ENCODE data around the gene MRNIP.

Gene MRNIP

DNA sequence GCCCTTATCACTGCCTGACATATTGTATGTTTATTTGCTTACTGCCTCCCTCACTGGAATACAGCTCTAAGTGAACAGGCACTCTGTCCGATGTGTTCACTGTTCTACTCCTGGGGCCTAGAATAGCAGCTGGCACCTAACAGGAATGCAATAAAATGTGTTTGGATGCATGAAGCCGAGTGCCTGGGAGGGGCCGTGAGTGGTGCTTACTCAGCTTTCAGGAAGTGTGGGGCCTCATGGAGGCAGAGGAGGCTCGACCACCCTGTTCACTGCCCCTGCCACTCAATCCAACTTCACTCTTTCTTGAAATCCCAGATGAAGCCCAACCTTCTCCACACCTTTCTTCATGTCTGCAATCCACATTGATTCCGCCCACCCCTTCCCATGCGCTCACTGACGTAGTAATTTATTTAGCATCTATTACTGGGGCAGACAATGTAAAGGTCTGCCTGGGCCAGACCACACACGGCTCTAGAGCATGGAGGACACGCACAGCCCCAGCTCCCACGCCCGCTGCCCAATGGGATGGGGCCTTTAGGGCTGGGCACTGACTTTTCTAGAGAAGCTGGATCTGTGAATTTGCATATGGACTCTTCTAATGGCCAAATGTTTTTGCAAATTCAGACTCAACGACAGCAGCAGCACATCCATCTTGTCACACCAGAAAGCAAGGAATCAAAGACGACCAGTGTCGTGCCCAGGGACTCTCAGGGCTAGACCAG is 27.7 kb upstream of the MRNIP start:
- Histone ChIP-seq H3K27me3 (ENCODE audit: low read depth, low read length) (no peaks in the 10 kb centered on the region), H3K36me3 (ENCODE audit: control insufficient read depth in 1 of 2, insufficient read depth in 2 of 2, low read length in 2 of 2) (peaks cover 61 to 85% of the 10 kb centered on the region in 2 donors), H3K4me1 (ENCODE audit: control insufficient read depth in 1 of 2, insufficient read depth in 2 of 2, low read length in 2 of 2) (no peaks in the 10 kb centered on the region), H3K27ac (ENCODE audit: low read length) (no peak overlapping the region), H3K4me3 (ENCODE audit: low read depth in 1 of 2, low read length in 2 of 2) (no peak overlapping the region), H3K9me3 (ENCODE audit: control insufficient read depth in 1 of 2, low read length in 2 of 2) (peaks cover 4 to 20% of the 10 kb centered on the region in 2 donors)

DNA sequence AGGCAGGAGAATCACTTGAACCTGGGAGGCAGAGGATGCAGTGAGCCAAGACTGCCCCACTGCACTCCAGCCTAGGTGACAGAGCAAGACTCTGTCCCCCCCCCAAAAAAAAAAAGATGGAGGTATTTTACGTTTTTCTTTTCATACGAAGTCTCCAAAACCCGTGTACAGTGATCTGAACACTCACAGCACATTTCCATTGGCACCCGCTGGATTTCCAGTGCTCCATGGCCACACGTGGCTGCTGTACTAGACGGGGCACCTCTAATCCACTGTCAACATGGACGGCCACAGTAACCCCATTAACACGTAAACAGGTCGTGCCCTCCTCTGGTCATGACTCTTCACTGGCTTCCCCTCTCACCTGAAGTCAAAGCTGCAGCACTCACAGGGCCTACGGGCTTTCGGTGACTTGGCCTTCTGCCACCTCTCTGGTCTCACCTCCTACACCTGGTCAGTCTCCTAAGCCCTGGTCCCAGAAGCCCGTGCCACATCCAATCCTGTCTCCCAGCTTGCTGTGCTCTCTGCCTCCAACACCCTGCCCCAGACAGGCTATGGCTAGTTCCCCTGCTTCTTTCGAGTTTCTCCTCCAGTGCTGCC is 27.0 kb upstream of the MRNIP start:
- H3K4me1 ChIP-seq (ENCODE audit: control insufficient read depth in 1 of 2, insufficient read depth in 2 of 2, low read length in 2 of 2): no peaks in the 10 kb centered on the region
- no peaks in the 10 kb centered on the region for H3K27me3 ChIP-seq (ENCODE audit: low read depth, low read length)
- no peak overlapping the region for H3K4me3 ChIP-seq (ENCODE audit: low read depth in 1 of 2, low read length in 2 of 2)
- H3K9me3 ChIP-seq (ENCODE audit: control insufficient read depth in 1 of 2, low read length in 2 of 2): peaks cover 4 to 20% of the 10 kb centered on the region in 2 donors
- H3K36me3 ChIP-seq (ENCODE audit: control insufficient read depth in 1 of 2, insufficient read depth in 2 of 2, low read length in 2 of 2): peaks cover 54 to 85% of the 10 kb centered on the region in 2 donors
- H3K27ac ChIP-seq (ENCODE audit: low read length): no peak overlapping the region

DNA sequence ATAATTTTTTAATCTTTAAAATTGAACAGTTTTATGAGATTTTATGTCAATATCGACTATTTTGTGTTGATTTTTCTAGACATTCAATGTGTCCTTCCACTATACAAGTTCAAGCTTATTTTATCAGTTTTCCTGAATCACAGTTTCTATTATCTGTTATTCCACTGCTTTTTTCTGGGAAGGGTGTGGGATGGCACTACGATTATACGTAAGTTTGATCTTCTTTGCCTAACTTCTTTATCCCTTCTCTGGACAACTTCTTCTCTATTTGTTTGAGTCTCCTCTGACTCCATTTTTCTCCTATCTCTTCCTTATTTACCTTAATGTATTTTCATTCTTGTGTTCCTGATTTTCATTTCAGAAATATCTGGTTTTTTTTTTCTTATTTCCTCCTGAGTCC is 24.5 kb upstream of the MRNIP start:
- Histone ChIP-seq H3K4me1 (ENCODE audit: control insufficient read depth in 1 of 2, insufficient read depth in 2 of 2, low read length in 2 of 2) (no peaks in the 10 kb centered on the region), H3K36me3 (ENCODE audit: control insufficient read depth in 1 of 2, insufficient read depth in 2 of 2, low read length in 2 of 2) (peaks cover 42 to 77% of the 10 kb centered on the region in 2 donors), H3K4me3 (ENCODE audit: low read depth in 1 of 2, low read length in 2 of 2) (no peak overlapping the region), H3K27ac (ENCODE audit: low read length) (no peak overlapping the region), H3K27me3 (ENCODE audit: low read depth, low read length) (no peaks in the 10 kb centered on the region), H3K9me3 (ENCODE audit: control insufficient read depth in 1 of 2, low read length in 2 of 2) (peaks cover 4 to 20% of the 10 kb centered on the region in 2 donors)

DNA sequence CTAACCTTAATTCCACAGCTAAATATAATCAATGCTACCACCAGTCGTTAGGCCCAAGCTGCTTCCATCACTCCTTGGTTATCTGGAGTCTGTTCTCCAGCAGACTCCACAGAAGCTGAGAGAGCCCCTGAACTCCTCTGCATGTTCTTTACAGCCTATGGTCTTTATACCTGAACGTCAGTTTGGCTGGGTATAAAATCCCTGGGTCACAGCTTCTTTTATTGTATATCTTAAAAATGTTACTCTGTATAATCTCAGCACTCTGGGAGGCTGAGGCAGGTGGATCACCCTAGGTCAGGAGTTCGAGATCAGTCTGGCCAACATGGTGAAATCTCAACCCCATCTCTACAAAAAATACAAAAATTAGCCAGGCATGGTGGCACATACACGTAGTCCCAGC is 23.7 kb upstream of the MRNIP start:
- no peaks in the 10 kb centered on the region for H3K27me3 ChIP-seq (ENCODE audit: low read depth, low read length)
- no peak overlapping the region for H3K27ac ChIP-seq (ENCODE audit: low read length)
- H3K36me3 ChIP-seq (ENCODE audit: control insufficient read depth in 1 of 2, insufficient read depth in 2 of 2, low read length in 2 of 2): peaks cover 39 to 76% of the 10 kb centered on the region in 2 donors
- no peak overlapping the region for H3K4me3 ChIP-seq (ENCODE audit: low read depth in 1 of 2, low read length in 2 of 2)
- H3K4me1 ChIP-seq (ENCODE audit: control insufficient read depth in 1 of 2, insufficient read depth in 2 of 2, low read length in 2 of 2): no peaks in the 10 kb centered on the region
- peaks cover 4 to 20% of the 10 kb centered on the region in 2 donors for H3K9me3 ChIP-seq (ENCODE audit: control insufficient read depth in 1 of 2, low read length in 2 of 2)

DNA sequence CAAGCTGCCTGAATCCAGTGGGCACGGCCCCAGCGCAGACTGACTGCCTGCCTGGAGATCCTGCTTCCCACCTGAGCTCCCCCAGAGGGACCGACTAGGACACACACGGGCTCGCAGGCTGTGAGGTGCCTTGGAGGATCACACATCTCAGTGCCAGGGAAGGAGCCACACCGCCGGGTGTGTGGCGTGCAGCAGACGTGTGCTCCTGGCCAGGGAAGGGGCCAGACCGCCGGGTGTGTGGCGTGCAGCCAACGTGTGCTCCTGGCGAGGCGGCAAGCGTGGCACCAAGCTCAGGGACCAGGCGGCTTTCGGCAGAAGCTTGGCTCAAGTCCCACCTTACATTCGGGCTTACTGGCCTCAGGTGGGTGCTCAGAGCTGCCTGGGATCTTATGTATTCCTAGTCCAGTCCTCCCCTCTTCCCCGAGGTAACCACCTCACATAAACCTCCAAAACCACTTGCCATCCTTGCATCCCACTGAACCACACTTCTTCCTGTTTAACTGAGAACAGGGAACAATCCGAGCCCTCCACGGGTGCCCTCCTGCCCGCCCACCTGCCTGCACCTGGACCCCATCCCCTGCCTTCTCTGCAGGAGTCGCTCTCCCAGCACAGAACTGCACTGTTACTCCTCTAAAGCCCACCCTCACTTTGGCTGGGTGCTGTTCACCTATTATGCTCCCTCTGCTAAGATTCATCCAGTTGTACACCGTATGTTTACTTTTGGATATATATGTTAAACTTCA is 22.4 kb upstream of the MRNIP start:
- H3K36me3 ChIP-seq (ENCODE audit: control insufficient read depth in 1 of 2, insufficient read depth in 2 of 2, low read length in 2 of 2): peaks cover 35 to 67% of the 10 kb centered on the region in 2 donors
- no peaks in the 10 kb centered on the region for H3K4me1 ChIP-seq (ENCODE audit: control insufficient read depth in 1 of 2, insufficient read depth in 2 of 2, low read length in 2 of 2)
- H3K27me3 ChIP-seq (ENCODE audit: low read depth, low read length): no peaks in the 10 kb centered on the region
- peaks cover 4 to 20% of the 10 kb centered on the region in 2 donors for H3K9me3 ChIP-seq (ENCODE audit: control insufficient read depth in 1 of 2, low read length in 2 of 2)
- H3K4me3 ChIP-seq (ENCODE audit: low read depth in 1 of 2, low read length in 2 of 2): no peak overlapping the region
- no peak overlapping the region for H3K27ac ChIP-seq (ENCODE audit: low read length)

DNA sequence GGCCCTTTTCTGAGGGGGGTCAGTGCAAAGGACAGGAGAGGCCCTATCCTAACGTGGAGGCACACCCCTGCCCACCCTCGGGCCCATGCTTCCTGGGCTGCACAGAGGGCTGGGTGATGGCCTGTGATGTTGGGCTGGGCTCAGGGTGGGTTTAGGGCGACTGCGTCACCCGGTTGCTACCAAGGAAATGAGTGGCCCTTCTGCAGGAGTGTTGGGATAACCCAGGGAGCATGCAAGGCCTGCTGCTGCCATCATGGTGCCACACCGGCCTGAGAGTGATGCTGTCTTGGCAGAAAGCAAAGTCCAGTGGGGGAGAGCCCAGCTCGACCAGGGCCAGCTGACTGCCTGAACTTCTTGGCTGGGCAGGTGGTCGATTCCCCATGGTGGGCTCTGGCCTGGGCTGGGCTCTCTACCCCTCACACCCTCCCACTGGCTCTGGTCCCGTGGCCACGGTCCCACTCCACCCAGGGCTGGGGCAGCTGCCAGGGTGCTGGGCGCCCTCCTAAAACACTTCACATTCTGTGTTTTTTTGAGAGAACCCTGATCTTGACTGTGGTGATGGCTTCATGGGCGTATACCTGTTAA is 21.5 kb upstream of the MRNIP start:
- Histone ChIP-seq H3K4me1 (ENCODE audit: control insufficient read depth in 1 of 2, insufficient read depth in 2 of 2, low read length in 2 of 2) (no peaks in the 10 kb centered on the region), H3K36me3 (ENCODE audit: control insufficient read depth in 1 of 2, insufficient read depth in 2 of 2, low read length in 2 of 2) (peaks cover 38 to 68% of the 10 kb centered on the region in 2 donors), H3K9me3 (ENCODE audit: control insufficient read depth in 1 of 2, low read length in 2 of 2) (peaks cover 4 to 20% of the 10 kb centered on the region in 2 donors), H3K27ac (ENCODE audit: low read length) (no peak overlapping the region), H3K27me3 (ENCODE audit: low read depth, low read length) (no peaks in the 10 kb centered on the region), H3K4me3 (ENCODE audit: low read depth in 1 of 2, low read length in 2 of 2) (no peak overlapping the region)

DNA sequence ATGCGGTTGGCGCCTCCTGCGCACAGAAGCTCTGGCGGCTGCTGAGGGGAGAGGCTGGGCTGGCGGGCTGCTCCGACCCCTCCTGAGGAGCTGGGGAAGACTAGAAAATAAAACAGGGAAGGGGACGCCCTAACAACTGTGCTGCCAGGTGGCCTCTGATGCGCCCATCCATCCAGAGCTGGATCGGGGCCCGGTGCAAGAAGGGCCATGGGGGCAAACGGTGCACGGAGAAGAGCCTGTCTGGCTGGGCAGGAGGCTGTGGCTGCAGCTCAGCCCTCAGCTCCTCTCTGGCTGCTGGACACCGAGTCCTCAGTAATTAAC is 21.0 kb upstream of the MRNIP start:
- H3K27me3 ChIP-seq (ENCODE audit: low read depth, low read length): no peaks in the 10 kb centered on the region
- peaks cover 34 to 68% of the 10 kb centered on the region in 2 donors for H3K36me3 ChIP-seq (ENCODE audit: control insufficient read depth in 1 of 2, insufficient read depth in 2 of 2, low read length in 2 of 2)
- no peaks in the 10 kb centered on the region for H3K4me1 ChIP-seq (ENCODE audit: control insufficient read depth in 1 of 2, insufficient read depth in 2 of 2, low read length in 2 of 2)
- no peak overlapping the region for H3K27ac ChIP-seq (ENCODE audit: low read length)
- H3K4me3 ChIP-seq (ENCODE audit: low read depth in 1 of 2, low read length in 2 of 2): no peak overlapping the region
- H3K9me3 ChIP-seq (ENCODE audit: control insufficient read depth in 1 of 2, low read length in 2 of 2): peaks cover 4 to 20% of the 10 kb centered on the region in 2 donors

DNA sequence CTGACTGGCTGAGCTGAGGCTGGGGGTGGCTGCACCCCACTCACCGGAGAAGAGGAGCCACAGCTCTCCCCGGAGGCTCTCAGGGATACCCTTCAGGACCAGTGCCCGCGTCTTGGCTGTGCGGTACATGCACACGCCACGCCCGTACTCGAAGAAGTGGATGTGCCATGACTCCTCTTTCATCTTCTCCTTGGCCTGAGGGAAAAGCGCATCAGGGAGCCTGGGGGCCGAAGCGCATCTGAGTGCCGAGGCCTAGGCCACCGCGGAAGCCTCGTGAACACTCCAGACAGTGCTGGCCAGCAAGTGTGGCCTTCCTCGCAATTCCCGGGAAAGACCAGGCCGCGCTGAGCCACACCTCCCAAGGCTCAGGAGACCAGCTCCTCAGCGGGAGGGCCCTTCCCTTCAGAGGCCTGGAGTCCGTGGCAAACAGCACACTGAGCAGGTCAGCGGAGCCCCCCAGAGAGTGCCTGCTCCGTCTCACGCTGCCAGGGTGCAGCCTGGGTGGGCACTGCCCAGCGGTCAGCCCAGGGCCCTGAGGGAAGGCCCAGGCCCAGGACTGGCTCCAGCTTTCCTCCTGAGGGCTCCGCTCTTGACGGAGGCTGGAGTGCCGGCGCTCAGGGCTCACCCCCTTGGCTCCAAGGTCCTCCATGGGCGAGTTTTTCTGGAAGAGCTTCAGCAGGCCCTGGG is 20.5 kb upstream of the MRNIP start:
- Histone ChIP-seq H3K36me3 (ENCODE audit: control insufficient read depth in 1 of 2, insufficient read depth in 2 of 2, low read length in 2 of 2) (peaks cover 28 to 68% of the 10 kb centered on the region in 2 donors), H3K4me1 (ENCODE audit: control insufficient read depth in 1 of 2, insufficient read depth in 2 of 2, low read length in 2 of 2) (no peaks in the 10 kb centered on the region), H3K27ac (ENCODE audit: low read length) (no peak overlapping the region), H3K27me3 (ENCODE audit: low read depth, low read length) (no peaks in the 10 kb centered on the region), H3K9me3 (ENCODE audit: control insufficient read depth in 1 of 2, low read length in 2 of 2) (peaks cover 4 to 18% of the 10 kb centered on the region in 2 donors), H3K4me3 (ENCODE audit: low read depth in 1 of 2, low read length in 2 of 2) (no peak overlapping the region)

DNA sequence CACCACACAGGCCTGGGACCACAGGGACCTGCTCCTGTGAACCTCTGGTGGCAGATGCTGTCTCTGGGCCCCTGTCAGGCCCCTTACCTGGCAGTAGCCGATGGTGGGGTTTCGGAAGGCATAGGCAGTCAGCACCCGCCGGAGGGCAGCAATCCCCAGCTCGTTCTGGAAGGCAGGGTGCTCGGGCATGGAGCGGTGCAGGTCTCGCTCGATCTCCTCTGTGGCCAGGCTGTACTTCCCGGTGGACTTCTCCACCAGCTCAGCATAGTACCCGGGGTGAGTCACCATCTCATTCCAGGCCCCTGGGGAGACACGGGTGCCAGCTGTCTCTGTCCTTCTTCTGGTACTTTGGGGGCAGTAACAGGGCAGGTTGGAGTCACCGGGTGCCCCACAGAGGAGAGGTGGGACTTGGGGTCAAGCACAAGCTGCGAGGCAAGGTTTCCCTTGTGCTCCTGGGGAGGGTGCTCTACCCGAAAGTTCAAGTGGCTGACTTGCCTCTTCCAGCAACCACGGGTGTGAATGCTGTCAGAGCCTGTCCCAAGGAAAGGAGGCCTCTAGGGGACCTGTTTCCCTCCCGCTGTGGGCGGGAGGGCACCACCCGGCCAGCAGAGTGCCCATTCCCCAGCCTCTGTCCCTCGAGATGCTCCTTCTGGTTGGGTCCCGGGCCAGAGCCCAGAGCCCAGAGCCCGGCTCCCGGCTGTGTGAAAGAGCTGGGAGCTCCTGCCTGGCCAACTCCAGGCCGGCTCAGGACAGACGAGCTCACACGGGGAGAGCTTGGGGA is 19.8 kb upstream of the MRNIP start:
- peaks cover 23 to 68% of the 10 kb centered on the region in 2 donors for H3K36me3 ChIP-seq (ENCODE audit: control insufficient read depth in 1 of 2, insufficient read depth in 2 of 2, low read length in 2 of 2)

DNA sequence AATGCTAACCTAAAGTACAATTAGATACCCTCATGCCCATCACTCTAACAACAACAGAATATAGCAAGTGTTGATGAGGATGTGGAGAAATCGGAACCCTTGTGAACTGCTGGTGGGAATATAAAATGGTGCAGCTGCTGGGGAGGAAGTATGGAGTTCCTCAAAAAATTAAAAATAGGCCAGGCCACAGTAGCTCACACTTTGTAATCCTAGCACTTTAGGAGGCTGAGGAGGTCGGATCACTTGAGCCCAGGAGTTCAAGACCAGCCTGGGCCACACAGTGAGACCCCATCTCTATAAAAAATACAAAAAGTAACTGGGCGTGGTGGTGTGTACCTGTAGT is 18.0 kb upstream of the MRNIP start:
- Histone ChIP-seq H3K27me3 (ENCODE audit: low read depth, low read length) (no peaks in the 10 kb centered on the region), H3K9me3 (ENCODE audit: control insufficient read depth in 1 of 2, low read length in 2 of 2) (no peaks in the 10 kb centered on the region), H3K27ac (ENCODE audit: low read length) (no peak overlapping the region), H3K36me3 (ENCODE audit: control insufficient read depth in 1 of 2, insufficient read depth in 2 of 2, low read length in 2 of 2) (peaks cover 36 to 73% of the 10 kb centered on the region in 2 donors), H3K4me3 (ENCODE audit: low read depth in 1 of 2, low read length in 2 of 2) (no peak overlapping the region), H3K4me1 (ENCODE audit: control insufficient read depth in 1 of 2, insufficient read depth in 2 of 2, low read length in 2 of 2) (no peaks in the 10 kb centered on the region)

More for the DNA sequence above, 19.8 kb upstream of the MRNIP start:
- Histone ChIP-seq H3K9me3 (ENCODE audit: control insufficient read depth in 1 of 2, low read length in 2 of 2) (peaks cover 1 to 11% of the 10 kb centered on the region in 2 donors), H3K27me3 (ENCODE audit: low read depth, low read length) (no peaks in the 10 kb centered on the region), H3K4me1 (ENCODE audit: control insufficient read depth in 1 of 2, insufficient read depth in 2 of 2, low read length in 2 of 2) (no peaks in the 10 kb centered on the region), H3K4me3 (ENCODE audit: low read depth in 1 of 2, low read length in 2 of 2) (no peak overlapping the region), H3K27ac (ENCODE audit: low read length) (no peak overlapping the region)
